ENCODE data around the gene TUBB.

Gene TUBB

DNA sequence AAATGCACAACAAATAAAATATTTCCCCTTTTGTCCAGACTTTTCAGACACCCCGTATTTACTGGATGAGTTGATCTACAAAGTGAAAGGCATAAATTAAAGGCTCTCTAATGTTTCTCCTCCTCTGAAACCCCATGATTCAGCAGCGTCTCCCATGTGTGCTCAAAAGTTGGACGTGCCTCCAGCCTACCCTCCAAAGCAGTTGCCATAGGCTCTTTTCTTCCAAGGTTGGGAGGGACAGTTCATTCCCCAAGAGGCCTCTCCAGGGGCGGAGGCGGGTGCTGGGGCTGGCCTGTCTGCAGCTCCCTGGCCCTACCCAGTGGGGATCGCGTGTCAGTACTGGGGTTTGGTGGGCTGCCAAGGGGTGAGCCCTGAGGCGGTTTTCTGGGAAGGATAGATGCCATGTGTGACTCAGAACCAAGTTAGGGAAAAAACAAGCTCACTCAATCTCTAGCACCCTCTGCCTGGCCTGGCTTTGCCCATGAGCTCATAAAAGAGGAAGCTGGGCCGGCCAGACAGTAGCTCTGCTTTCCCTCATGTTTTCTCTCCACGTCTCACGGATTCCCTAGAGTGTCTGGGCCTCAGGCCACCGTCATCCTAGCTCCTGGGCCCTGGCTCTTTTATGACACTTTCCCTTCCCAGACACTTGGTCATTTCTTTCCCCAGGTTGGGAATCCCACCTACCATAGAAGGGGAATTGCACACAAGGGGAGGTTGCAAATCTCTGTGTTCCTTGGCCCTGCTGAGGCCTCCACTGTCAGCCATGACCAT, 32.2 kb downstream of the TUBB start (continued):
- TF ChIP-seq, protein P1, sequence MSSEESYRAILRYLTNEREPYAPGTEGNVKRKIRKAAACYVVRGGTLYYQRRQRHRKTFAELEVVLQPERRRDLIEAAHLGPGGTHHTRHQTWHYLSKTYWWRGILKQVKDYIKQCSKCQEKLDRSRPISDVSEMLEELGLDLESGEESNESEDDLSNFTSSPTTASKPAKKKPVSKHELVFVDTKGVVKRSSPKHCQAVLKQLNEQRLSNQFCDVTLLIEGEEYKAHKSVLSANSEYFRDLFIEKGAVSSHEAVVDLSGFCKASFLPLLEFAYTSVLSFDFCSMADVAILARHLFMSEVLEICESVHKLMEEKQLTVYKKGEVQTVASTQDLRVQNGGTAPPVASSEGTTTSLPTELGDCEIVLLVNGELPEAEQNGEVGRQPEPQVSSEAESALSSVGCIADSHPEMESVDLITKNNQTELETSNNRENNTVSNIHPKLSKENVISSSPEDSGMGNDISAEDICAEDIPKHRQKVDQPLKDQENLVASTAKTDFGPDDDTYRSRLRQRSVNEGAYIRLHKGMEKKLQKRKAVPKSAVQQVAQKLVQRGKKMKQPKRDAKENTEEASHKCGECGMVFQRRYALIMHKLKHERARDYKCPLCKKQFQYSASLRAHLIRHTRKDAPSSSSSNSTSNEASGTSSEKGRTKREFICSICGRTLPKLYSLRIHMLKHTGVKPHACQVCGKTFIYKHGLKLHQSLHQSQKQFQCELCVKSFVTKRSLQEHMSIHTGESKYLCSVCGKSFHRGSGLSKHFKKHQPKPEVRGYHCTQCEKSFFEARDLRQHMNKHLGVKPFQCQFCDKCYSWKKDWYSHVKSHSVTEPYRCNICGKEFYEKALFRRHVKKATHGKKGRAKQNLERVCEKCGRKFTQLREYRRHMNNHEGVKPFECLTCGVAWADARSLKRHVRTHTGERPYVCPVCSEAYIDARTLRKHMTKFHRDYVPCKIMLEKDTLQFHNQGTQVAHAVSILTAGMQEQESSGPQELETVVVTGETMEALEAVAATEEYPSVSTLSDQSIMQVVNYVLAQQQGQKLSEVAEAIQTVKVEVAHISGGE (tag by site-specific recombination; conservative IDR thresholded peaks at IDR 0.05; ENCODE audit: low read depth), result no peak
- peak; percentile 91 for TF ChIP-seq ZBTB8A (tag by site-specific recombination; IDR thresholded peaks at IDR 0.05)
- TF ChIP-seq, protein P2, sequence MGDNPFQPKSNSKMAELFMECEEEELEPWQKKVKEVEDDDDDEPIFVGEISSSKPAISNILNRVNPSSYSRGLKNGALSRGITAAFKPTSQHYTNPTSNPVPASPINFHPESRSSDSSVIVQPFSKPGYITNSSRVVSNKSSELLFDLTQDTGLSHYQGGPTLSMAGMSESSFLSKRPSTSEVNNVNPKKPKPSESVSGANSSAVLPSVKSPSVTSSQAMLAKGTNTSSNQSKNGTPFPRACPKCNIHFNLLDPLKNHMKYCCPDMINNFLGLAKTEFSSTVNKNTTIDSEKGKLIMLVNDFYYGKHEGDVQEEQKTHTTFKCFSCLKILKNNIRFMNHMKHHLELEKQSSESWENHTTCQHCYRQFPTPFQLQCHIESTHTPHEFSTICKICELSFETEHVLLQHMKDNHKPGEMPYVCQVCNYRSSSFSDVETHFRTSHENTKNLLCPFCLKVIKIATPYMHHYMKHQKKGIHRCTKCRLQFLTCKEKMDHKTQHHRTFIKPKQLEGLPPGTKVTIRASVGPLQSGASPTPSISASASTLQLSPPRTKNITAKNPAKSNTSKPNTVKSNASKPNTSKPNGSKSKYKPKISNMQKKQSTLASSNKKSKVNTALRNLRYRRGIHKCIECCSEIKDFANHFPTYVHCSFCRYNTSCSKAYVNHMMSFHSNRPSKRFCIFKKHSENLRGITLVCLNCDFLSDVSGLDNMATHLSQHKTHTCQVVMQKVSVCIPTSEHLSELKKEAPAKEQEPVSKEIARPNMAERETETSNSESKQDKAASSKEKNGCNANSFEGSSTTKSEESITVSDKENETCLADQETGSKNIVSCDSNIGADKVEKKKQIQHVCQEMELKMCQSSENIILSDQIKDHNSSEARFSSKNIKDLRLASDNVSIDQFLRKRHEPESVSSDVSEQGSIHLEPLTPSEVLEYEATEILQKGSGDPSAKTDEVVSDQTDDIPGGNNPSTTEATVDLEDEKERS (tag by site-specific recombination; IDR thresholded peaks at IDR 0.05), result no peak
- TF ChIP-seq ZBTB17 (tag by site-specific recombination; IDR thresholded peaks at IDR 0.05), result peak; percentile 94
- no peak for TF ChIP-seq ZNF664 (tag by site-specific recombination; IDR thresholded peaks at IDR 0.05)
- TF ChIP-seq ZNF626 (tag by site-specific recombination; IDR thresholded peaks at IDR 0.05), result no peak
- TF ChIP-seq ZNF660 (tag by site-specific recombination; IDR thresholded peaks at IDR 0.05), result peak; percentile 97
- peak; percentile 33; the same call in 1 of the 2 replicates for TF ChIP-seq KLF9 (tag by site-specific recombination; IDR thresholded peaks at IDR 0.05; ENCODE audit: low read depth)
- no peak for TF ChIP-seq ZBTB1 (tag by site-specific recombination; IDR thresholded peaks at IDR 0.05)
- TF ChIP-seq, protein P3, sequence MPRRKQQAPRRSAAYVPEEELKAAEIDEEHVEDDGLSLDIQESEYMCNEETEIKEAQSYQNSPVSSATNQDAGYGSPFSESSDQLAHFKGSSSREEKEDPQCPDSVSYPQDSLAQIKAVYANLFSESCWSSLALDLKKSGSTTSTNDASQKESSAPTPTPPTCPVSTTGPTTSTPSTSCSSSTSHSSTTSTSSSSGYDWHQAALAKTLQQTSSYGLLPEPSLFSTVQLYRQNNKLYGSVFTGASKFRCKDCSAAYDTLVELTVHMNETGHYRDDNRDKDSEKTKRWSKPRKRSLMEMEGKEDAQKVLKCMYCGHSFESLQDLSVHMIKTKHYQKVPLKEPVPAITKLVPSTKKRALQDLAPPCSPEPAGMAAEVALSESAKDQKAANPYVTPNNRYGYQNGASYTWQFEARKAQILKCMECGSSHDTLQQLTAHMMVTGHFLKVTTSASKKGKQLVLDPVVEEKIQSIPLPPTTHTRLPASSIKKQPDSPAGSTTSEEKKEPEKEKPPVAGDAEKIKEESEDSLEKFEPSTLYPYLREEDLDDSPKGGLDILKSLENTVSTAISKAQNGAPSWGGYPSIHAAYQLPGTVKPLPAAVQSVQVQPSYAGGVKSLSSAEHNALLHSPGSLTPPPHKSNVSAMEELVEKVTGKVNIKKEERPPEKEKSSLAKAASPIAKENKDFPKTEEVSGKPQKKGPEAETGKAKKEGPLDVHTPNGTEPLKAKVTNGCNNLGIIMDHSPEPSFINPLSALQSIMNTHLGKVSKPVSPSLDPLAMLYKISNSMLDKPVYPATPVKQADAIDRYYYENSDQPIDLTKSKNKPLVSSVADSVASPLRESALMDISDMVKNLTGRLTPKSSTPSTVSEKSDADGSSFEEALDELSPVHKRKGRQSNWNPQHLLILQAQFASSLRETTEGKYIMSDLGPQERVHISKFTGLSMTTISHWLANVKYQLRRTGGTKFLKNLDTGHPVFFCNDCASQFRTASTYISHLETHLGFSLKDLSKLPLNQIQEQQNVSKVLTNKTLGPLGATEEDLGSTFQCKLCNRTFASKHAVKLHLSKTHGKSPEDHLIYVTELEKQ (tag by site-specific recombination; IDR thresholded peaks at IDR 0.05; ENCODE audit: borderline replicate concordance), result 0 out of 2 replicates have a peak, but pooled peaks have one; percentile 9
- TF ChIP-seq ZNF292 (tag by site-specific recombination; IDR thresholded peaks at IDR 0.05; ENCODE audit: borderline replicate concordance, low read depth), result no peak
- no peak for TF ChIP-seq ZFP3 (tag by site-specific recombination; IDR thresholded peaks at IDR 0.05; ENCODE audit: low read depth)
- no peak for TF ChIP-seq ZNF274 (IDR thresholded peaks at IDR 0.05; ENCODE audit: low read length)
- TF ChIP-seq ZNF274 (tag by site-specific recombination; IDR thresholded peaks at IDR 0.05; ENCODE audit: borderline replicate concordance), result no peak
- no peak for TF ChIP-seq ZNF48 (tag by site-specific recombination; IDR thresholded peaks at IDR 0.05)
- TF ChIP-seq PRDM1 (tag by site-specific recombination; IDR thresholded peaks at IDR 0.05), result peak; percentile 86
- no peak for TF ChIP-seq SALL2 (tag by site-specific recombination; IDR thresholded peaks at IDR 0.05; ENCODE audit: borderline replicate concordance)
- TF ChIP-seq ZNF610 (tag by site-specific recombination; IDR thresholded peaks at IDR 0.05; ENCODE audit: borderline replicate concordance), result no peak
- no peak for TF ChIP-seq ZNF623 (tag by site-specific recombination; IDR thresholded peaks at IDR 0.05)
- TF ChIP-seq, protein P4, sequence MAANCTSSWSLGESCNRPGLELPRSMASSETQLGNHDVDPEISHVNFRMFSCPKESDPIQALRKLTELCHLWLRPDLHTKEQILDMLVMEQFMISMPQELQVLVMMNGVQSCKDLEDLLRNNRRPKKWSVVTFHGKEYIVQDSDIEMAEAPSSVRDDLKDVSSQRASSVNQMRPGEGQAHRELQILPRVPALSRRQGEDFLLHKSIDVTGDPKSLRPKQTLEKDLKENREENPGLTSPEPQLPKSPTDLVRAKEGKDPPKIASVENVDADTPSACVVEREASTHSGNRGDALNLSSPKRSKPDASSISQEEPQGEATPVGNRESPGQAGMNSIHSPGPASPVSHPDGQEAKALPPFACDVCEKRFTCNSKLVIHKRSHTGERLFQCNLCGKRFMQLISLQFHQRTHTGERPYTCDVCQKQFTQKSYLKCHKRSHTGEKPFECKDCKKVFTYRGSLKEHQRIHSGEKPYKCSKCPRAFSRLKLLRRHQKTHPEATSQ (tag by site-specific recombination; IDR thresholded peaks at IDR 0.05), result no peak
- peak; percentile 97 for TF ChIP-seq MZF1 (tag by site-specific recombination; IDR thresholded peaks at IDR 0.05; ENCODE audit: borderline replicate concordance)
- peak; percentile 29; the same call in 1 of the 2 replicates for TF ChIP-seq ZNF76 (tag by site-specific recombination; IDR thresholded peaks at IDR 0.05; ENCODE audit: borderline replicate concordance, low read depth)
- no peak for TF ChIP-seq ZNF571 (tag by site-specific recombination; IDR thresholded peaks at IDR 0.05)
- no peak for TF ChIP-seq ZNF654 (tag by site-specific recombination; IDR thresholded peaks at IDR 0.05; ENCODE audit: low read depth)
- TF ChIP-seq, protein P5, sequence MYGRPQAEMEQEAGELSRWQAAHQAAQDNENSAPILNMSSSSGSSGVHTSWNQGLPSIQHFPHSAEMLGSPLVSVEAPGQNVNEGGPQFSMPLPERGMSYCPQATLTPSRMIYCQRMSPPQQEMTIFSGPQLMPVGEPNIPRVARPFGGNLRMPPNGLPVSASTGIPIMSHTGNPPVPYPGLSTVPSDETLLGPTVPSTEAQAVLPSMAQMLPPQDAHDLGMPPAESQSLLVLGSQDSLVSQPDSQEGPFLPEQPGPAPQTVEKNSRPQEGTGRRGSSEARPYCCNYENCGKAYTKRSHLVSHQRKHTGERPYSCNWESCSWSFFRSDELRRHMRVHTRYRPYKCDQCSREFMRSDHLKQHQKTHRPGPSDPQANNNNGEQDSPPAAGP (tag by site-specific recombination; IDR thresholded peaks at IDR 0.05), result peak; percentile 91; the same call in 1 of the 2 replicates
